HG02840 (cell line): ENCODE measurements around the gene UBE2C.
"Not testable (repeated sequence)": the region's sequence is repeated elsewhere in the genome, so short reads cannot be mapped to it uniquely, and the experiment has no call there.

Experiments used
- ATAC-seq: cut with Tn5 transposase; IDR thresholded peaks from one replicate; pipeline ENCODE4 v1.9.1; 2021; ENCODE audit warnings: mild to moderate bottlenecking, moderate library complexity, moderate number of reproducible peaks; ENCODE audit not compliant: unreplicated experiment, low FRiP score

The UBE2C gene

GRCh38 chr20:45797510-45797909, 14.9 kb upstream of the UBE2C start:
- ATAC-seq: not testable (repeated sequence)

GRCh38 chr20:45797955-45798354, 14.5 kb upstream of the UBE2C start:
- ATAC-seq: not testable (repeated sequence)

GRCh38 chr20:45798935-45799642, 13.4 kb upstream of the UBE2C start:
- ATAC-seq: no peak

GRCh38 chr20:45801851-45802250, 10.6 kb upstream of the UBE2C start:
- ATAC-seq: no peak

- no peak for ATAC-seq
Measured at GRCh38 chr20:45810191-45810970, 2.1 kb upstream of the UBE2C start.

GRCh38 chr20:45813006-45813340, 529 bp downstream of the UBE2C start:
- ATAC-seq: no peak

GRCh38 chr20:45813489-45813888, 1.0 kb downstream of the UBE2C start:
- no peak for ATAC-seq

- ATAC-seq: no peak
Measured at GRCh38 chr20:45814314-45814713, 1.9 kb downstream of the UBE2C start.

GRCh38 chr20:45816951-45817350, 4.5 kb downstream of the UBE2C start:
- ATAC-seq: no peak

- ATAC-seq: no peak
Measured at GRCh38 chr20:45817376-45818194, 5.1 kb downstream of the UBE2C start.

- ATAC-seq: no peak
Measured at GRCh38 chr20:45818239-45818638, 5.8 kb downstream of the UBE2C start.

- ATAC-seq: no peak
Measured at GRCh38 chr20:45819466-45819865, 7.0 kb downstream of the UBE2C start.

- no peak for ATAC-seq
Measured at GRCh38 chr20:45821947-45822346, 9.5 kb downstream of the UBE2C start.

- ATAC-seq: no peak
Measured at GRCh38 chr20:45822857-45823256, 10.4 kb downstream of the UBE2C start.

- no peak for ATAC-seq
Measured at GRCh38 chr20:45823949-45824835, 11.7 kb downstream of the UBE2C start.

GRCh38 chr20:45826381-45827019, 14.1 kb downstream of the UBE2C start:
- ATAC-seq: no peak

GRCh38 chr20:45827030-45827652, 14.7 kb downstream of the UBE2C start, which contains the start of gene TNNC2:
Gene TNNC2, minus strand, starts transcription at chr20:45827312. Its CDS starts 64 bp downstream, at chr20:45827248.
- ATAC-seq: no peak

- no peak for ATAC-seq
Measured at GRCh38 chr20:45827712-45828111, 15.3 kb downstream of the UBE2C start.

- no peak for ATAC-seq
Measured at GRCh38 chr20:45828589-45828988, 16.1 kb downstream of the UBE2C start.
